ENCODE data around the gene RASAL1.

Gene RASAL1

GRCh38 chr12:113081873-113082272 lies 53.7 kb downstream of the RASAL1 start:
- FAIRE-seq, result no peak

GRCh38 chr12:113077859-113078255 lies 57.7 kb downstream of the RASAL1 start:
- no peak for FAIRE-seq

More at GRCh38 chr12:113081873-113082272, 53.7 kb downstream of the RASAL1 start:
- DNase-seq (ENCODE audit: insufficient read length, low spot score), result no peak

GRCh38 chr12:113077057-113077858 lies 58.3 kb downstream of the RASAL1 start:
- DNase-seq (ENCODE audit: insufficient read length, low spot score) (no peak), FAIRE-seq (no peak)

More at GRCh38 chr12:113077859-113078255, 57.7 kb downstream of the RASAL1 start:
- DNase-seq (ENCODE audit: insufficient read length, low spot score), result no peak

GRCh38 chr12:113075137-113075683 lies 60.4 kb downstream of the RASAL1 start:
- DNase-seq (ENCODE audit: insufficient read length, low spot score), result peak; percentile 94
- FAIRE-seq, result peak; percentile 100

- DNase-seq (ENCODE audit: insufficient read length, low spot score) (no peak), FAIRE-seq (peak; percentile 47)
Measured at GRCh38 chr12:113073586-113073985, 62.0 kb downstream of the RASAL1 start.

GRCh38 chr12:113072136-113072535 lies 63.4 kb downstream of the RASAL1 start:
- no peak for DNase-seq (ENCODE audit: insufficient read length, low spot score)
- no peak for FAIRE-seq

GRCh38 chr12:113071135-113072112 lies 64.1 kb downstream of the RASAL1 start:
- no peak for FAIRE-seq
- DNase-seq (ENCODE audit: insufficient read length, low spot score), result no peak

GRCh38 chr12:113070117-113070906 lies 65.2 kb downstream of the RASAL1 start:
- no peak for DNase-seq (ENCODE audit: insufficient read length, low spot score)
- no peak for FAIRE-seq

- DNase-seq (ENCODE audit: insufficient read length, low spot score), result no peak
- no peak for FAIRE-seq
Measured at GRCh38 chr12:113069751-113070116, 65.8 kb downstream of the RASAL1 start.

GRCh38 chr12:113069149-113069548 lies 66.4 kb downstream of the RASAL1 start:
- no peak for DNase-seq (ENCODE audit: insufficient read length, low spot score)
- no peak for FAIRE-seq

- FAIRE-seq, result peak; percentile 14
- DNase-seq (ENCODE audit: insufficient read length, low spot score), result no peak
Measured at GRCh38 chr12:113067987-113068935, 67.3 kb downstream of the RASAL1 start.

- DNase-seq (ENCODE audit: insufficient read length, low spot score) (no peak), FAIRE-seq (no peak)
Measured at GRCh38 chr12:113066813-113067400, 68.7 kb downstream of the RASAL1 start.

GRCh38 chr12:113065126-113066007 lies 70.2 kb downstream of the RASAL1 start:
- DNase-seq (ENCODE audit: insufficient read length, low spot score) (no peak), FAIRE-seq (no peak)

- no peak for FAIRE-seq
- no peak for DNase-seq (ENCODE audit: insufficient read length, low spot score)
Measured at GRCh38 chr12:113064395-113065125, 71.0 kb downstream of the RASAL1 start.

GRCh38 chr12:113063396-113064350 lies 71.9 kb downstream of the RASAL1 start:
- FAIRE-seq (no peak), DNase-seq (ENCODE audit: insufficient read length, low spot score) (no peak)

Measured in GM19239 (cell line).